ENCODE data around the gene GLCE.
"Not testable (repeated sequence)": the region's sequence is repeated elsewhere in the genome, so short reads cannot be mapped to it uniquely, and the experiment has no call there.

GLCE gene

DNA sequence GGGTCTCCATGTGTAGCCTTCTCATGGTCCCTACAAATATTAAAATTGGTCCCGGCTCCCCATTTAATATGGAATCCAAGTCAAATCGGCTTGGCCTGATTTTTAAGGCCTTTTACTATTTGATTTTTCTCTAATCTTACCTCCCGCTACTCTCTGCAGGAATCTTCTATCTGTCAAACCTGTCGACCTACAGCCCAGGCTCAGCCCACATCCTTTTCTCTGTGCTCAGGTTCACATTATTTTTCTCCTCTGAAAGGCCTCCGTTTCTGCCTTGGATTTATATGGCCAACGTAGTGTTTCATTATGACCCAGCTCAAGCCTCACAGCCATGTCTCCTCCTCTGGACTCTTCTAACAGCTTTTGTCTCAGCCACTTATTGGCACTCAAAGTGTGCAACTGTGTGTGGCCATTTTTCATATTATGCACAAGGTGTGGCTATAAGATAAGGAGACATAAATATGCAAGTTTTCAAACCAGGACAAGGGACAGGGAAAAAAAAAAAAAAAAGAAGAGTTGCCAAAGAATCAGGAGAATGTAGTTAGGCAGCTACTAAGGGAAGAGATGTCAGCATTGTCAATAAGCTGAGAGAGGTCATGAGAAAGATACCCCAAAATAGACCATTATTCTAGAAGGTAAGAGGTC lies 2.1 kb upstream of the GLCE start:
- in situ Hi-C loops (cut with MboI; ENCODE audit: low sequenced_read_pairs) = no loop called here

DNA sequence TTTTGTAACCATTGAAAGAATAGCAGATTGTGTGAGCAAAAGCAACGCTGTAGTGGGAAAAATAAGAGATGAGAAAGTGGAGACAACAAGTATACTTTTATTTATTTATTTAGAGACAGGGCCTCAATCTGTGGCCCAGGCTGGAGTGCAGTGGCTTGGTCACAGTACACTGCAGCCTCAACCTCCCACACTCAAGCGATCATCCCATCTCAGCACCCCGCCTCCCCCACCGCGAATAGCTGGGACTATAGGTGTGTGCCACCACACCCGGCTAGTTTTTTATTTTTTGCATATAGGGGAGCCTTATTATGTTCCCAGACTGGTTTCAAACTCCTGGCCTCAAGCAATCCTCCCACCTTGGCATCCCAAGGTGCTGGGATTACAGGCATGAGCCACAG lies 1.6 kb upstream of the GLCE start:
- in situ Hi-C loops (cut with MboI; ENCODE audit: low sequenced_read_pairs) = no loop called here

DNA sequence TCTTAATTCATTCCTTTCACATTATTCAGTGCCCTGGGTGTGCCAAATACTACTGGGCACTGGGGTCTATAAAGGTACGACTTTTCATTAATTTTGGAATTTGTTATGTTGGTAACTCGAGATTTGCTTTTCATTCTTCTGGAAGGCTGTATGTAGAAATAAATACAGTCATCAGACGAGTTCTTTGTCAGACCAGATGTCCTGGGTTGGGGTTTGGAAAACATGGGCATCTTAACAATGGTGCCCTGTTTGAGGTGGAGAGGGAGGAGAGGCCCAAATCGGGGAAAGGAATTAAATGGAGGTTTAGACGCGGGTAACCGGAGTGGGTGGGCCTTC lies 662 bp upstream of the GLCE start:
- in situ Hi-C loops (cut with MboI; ENCODE audit: low sequenced_read_pairs) = no loop called here

DNA sequence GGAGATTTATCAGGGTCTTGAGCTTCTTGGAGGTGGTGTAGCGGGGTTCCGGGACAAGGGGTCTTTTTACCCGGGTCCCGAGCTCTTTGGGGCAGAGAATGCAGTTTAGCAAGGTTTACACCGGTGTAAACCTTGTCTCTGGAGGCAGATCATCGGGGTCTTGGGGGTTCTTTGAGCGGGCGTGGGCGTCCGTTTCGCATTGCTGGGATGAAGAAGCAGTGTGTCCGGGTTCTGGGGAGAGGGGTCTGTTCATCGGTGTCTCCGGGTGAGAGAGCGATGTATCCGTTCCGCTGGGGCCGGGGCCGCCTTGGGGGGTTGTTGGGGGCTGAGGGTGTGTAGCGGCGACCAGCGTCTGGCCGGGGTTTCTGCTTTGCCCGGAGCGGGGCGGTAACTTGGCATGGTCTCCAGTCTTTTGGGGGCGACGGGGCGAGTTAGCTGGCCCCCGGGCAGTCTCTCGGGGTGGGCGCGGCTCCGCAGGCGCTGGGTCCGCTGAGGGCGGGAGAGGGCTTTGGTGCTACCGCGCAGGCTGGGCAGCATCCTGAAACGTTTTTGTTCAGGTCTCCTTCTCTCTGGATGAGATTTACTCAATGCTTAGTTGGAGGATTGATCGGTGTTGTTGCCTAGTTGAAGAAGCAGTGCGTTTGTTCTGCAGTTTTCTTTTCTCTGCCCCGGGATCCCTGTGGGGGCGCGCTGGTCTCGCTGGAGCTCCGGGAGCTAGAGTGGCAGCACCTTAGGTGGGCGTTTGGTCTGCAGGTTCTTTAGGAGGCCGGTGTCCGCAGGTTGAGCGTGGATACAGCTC lies 843 bp downstream of the GLCE start:
- in situ Hi-C loops (cut with MboI; ENCODE audit: low sequenced_read_pairs) = no loop called here

- in situ Hi-C loops (cut with MboI; ENCODE audit: low sequenced_read_pairs) = no loop called here
Observed at GRCh38 chr15:69161878-69162213, 1.4 kb downstream of the GLCE start.

GRCh38 chr15:69163141-69163669 lies 2.8 kb downstream of the GLCE start:
- in situ Hi-C loops (cut with MboI; ENCODE audit: low sequenced_read_pairs) = no loop called here

DNA sequence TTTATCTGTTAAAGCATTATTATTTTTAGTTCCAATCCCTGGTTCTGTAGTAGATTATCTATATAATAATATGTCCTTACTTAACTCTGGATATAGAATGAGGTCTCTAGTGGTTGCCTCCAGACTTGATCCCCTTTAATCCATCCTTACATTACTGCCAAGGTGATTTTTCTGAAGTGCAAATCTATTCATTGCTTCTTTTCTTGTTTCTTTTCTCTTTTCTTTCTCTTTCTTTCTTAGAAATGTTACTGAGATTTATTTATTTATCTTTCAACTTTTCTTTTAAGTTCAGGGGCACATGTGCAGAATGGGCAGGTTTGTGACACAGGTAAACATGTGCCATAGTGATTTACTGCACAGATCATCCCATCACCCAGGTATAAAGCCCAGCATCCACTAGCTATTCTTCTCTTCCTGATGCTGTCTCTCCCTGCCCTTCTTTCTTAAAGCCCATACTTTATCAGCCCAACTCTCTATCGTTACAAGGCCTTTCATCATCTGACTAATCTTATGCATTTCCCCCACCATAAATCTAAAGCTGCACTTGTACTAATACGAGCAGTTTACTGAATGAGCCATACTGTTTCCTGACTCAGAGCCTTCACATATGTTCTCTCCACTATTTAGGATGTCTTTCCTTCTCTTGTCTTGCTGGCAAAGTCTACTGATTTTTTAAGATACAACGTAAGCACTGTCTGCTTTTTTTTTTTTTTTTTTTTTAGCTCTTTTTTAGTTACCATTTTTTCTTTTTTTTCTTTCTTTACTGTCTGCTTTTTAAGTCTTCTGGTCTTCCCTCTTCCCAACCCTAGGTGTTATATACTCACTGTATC lies 4.6 kb downstream of the GLCE start:
- in situ Hi-C loops (cut with MboI; ENCODE audit: low sequenced_read_pairs) = no loop called here

DNA sequence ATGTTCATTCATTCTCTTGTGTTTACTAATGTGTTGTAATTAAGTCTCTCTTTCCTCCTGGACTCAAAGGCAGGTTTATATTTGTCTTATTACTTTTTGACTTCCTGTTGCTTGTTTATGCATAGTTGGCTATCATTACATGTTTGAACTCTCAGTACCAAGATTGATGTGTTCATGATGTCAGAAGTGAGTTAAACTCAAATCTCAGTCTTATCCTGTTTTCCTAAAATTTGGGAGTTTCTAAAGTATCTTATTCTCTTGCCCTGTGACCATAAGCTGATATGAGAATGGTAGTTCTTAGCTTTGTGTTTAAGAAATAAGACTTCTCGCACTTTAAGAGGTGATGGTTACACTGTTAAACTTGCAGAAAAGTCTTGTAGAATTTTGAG lies 5.2 kb downstream of the GLCE start:
- in situ Hi-C loops (cut with MboI; ENCODE audit: low sequenced_read_pairs) = no loop called here

DNA sequence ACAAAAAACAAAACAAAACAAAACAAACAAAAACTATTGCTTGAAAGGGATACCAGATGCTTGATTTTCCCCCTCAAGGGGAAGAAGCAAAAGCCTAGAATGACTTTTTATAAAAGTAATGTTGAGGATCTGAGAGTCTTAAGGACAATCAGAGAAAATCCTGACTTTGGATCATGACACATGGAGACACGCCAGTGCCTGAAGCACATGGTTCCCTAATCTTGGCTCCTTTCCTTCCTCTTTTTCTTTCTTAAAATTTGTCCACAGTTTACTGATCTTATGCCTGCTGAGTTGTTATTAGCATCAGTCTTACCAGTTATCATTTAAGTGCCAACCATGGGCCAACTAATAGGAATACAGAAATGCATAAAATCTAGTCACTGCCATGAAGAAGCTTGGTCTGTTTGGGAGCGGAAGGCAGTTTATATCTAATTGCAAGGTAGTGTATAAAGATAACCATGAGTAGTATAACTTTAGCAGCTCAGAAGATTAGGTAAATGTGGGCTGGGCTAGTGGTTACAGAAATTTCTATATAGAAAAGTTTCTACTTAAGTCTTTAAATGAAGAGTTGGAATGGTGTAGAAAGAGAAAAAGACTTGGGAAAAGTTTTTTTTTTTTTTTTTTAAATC lies 6.9 kb downstream of the GLCE start:
- in situ Hi-C loops (cut with MboI; ENCODE audit: low sequenced_read_pairs) = no loop called here

- in situ Hi-C loops (cut with MboI; ENCODE audit: low sequenced_read_pairs) = not testable (repeated sequence)
Observed at GRCh38 chr15:69168361-69168760, 7.9 kb downstream of the GLCE start.

- in situ Hi-C loops (cut with MboI; ENCODE audit: low sequenced_read_pairs) = not testable (repeated sequence)
Observed at GRCh38 chr15:69169540-69169939, 9.1 kb downstream of the GLCE start.

DNA sequence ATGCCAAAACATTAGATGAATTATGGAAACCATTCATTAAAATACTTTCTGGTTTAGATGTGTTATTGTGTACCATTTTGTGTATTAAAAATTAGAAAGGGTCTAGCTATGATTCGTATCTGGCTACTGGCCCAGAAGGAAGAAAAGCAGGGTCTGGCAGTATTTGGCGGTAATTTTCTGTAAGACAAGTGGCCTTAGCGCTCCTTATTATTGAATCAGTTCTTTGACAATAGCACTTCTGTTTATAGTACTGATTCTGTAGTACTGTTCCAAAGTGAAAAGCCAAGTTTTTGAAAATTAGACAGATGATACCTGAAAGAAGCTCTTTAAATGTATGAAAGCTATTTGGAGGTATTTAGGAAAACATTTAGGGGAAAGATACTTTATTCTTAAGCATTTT lies 10.2 kb downstream of the GLCE start:
- in situ Hi-C loops (cut with MboI; ENCODE audit: low sequenced_read_pairs) = no loop called here

DNA sequence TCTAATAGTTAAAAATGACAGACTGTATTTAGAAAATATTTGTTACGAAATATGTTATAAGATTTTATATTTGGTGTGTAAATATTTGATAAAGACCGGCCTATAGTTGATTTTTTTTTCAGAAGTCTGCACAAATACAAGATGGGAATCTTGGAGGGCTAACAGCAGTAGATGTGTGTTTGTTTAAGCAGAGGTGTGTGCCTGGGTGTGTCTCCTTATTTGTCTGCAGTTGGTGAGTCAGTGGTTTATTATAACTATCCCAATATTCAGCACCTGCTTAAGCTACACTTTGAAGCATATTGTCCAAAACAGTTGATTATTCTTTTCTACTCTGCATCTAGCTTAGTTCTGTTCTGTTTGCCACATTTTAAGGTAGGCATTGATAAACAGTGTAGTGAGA lies 12.4 kb downstream of the GLCE start:
- in situ Hi-C loops (cut with MboI; ENCODE audit: low sequenced_read_pairs) = no loop called here

DNA sequence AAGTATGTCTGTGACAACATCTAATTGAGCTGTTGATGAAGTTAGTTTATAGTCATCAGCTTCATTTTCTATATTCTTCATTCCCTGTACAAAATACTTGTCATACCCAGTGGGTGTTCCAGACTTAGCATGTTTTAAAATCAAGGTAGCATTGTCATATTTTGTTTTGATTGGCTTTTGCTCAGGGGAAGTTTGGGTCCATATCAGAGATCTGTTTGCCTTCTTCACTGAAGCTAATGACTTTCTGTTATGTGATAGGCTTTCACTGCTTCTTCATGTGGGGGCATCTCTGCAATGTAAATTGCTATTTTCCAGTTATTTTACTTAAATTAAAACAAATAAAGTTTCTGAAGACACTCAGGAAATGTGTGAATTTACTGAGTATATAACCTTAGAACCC lies 15.1 kb downstream of the GLCE start:
- in situ Hi-C loops (cut with MboI; ENCODE audit: low sequenced_read_pairs) = no loop called here

GRCh38 chr15:69181424-69181823 lies 21.0 kb downstream of the GLCE start:
- in situ Hi-C loops (cut with MboI; ENCODE audit: low sequenced_read_pairs) = no loop called here

DNA sequence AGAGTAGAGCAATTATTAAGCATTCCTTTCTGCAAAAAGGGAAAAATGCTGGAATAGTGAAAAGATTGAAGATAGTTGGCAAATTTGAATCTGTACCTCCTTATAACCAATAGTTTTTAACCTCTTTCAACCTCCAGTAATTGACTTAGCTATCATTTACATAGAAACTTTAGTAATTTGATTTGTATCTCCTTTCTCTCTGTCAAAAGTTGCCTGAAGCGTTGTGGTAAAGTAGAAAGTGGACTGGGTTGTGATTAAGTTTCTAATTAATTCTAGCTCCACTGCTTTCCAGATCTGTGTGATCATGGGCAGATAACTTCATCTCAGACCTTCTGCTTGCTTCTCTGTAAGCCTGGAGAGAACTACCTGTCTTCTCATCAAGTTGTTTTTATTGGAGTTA lies 24.8 kb downstream of the GLCE start:
- in situ Hi-C loops (cut with MboI; ENCODE audit: low sequenced_read_pairs) = no loop called here

DNA sequence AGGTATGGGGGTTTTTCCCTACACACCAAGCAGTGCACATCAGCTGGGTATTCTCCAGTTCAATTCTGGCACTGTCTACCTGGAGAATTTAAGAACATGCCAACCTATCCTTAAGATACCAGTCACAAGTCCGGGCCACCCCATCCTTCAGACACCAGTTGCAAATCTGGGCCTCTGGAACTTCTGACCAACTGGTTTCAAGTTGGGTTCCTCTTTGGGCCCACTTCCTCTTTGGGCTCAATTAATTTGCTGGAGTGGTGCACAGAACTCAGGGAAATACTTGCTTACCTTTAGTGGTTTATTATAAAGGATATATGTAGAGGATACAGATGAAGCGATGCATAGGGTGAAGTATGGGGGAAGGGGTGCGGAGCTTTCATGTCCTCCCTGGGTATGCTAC lies 25.3 kb downstream of the GLCE start:
- in situ Hi-C loops (cut with MboI; ENCODE audit: low sequenced_read_pairs) = no loop called here

DNA sequence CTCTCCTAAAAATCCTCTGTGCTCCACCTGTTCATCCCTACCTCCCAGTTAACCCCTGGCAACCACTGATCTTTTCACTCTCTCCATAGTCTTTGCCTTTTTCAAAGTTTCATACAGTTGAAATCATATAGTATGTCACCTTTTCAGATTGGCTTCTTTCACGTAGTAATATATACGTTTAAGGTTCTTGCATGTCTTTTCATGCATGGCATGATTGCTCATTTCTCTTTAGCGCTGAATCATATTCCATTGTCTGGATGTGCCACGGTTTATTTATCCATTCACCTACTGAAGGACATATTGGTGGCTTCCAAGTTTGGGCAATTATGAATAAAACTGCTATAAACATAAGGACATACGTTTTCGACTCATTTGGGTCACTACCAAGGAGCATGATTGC lies 28.7 kb downstream of the GLCE start:
- in situ Hi-C loops (cut with MboI; ENCODE audit: low sequenced_read_pairs) = no loop called here

GRCh38 chr15:69190091-69190490 lies 29.7 kb downstream of the GLCE start:
- in situ Hi-C loops (cut with MboI; ENCODE audit: low sequenced_read_pairs) = no loop called here

GRCh38 chr15:69190504-69190903 lies 30.1 kb downstream of the GLCE start:
- in situ Hi-C loops (cut with MboI; ENCODE audit: low sequenced_read_pairs) = no loop called here

GRCh38 chr15:69194025-69194827 lies 33.8 kb downstream of the GLCE start:
- in situ Hi-C loops (cut with MboI; ENCODE audit: low sequenced_read_pairs) = no loop called here
